Measurements from ENCODE around the gene RHBDF2.

GRCh38 chr17:76432712-76433336 lies 68.4 kb downstream of the RHBDF2 start:
- TF ChIP-seq, protein P1, sequence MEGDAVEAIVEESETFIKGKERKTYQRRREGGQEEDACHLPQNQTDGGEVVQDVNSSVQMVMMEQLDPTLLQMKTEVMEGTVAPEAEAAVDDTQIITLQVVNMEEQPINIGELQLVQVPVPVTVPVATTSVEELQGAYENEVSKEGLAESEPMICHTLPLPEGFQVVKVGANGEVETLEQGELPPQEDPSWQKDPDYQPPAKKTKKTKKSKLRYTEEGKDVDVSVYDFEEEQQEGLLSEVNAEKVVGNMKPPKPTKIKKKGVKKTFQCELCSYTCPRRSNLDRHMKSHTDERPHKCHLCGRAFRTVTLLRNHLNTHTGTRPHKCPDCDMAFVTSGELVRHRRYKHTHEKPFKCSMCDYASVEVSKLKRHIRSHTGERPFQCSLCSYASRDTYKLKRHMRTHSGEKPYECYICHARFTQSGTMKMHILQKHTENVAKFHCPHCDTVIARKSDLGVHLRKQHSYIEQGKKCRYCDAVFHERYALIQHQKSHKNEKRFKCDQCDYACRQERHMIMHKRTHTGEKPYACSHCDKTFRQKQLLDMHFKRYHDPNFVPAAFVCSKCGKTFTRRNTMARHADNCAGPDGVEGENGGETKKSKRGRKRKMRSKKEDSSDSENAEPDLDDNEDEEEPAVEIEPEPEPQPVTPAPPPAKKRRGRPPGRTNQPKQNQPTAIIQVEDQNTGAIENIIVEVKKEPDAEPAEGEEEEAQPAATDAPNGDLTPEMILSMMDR (IDR thresholded peaks at IDR 0.05) = peak in 1 of 2 donors; percentile 38
- TF ChIP-seq POLR2AphosphoS5 (IDR thresholded peaks at IDR 0.05) = no peak
- TF ChIP-seq POLR2A (IDR thresholded peaks at IDR 0.05) = no peak
- no peak for TF ChIP-seq EP300 (IDR thresholded peaks at IDR 0.05)

All from suprapubic skin (tissue), 4 donors.